Measurements from ENCODE around the gene MAL.

- no peak for TF ChIP-seq EZH2 (IDR thresholded peaks at IDR 0.05; ENCODE audit: insufficient read depth, low read length)
- TF ChIP-seq CTCF (IDR thresholded peaks at IDR 0.05; ENCODE audit: insufficient read depth, low read depth, low read length) = no peak
Measured at GRCh38 chr2:95040426-95040825, 14.9 kb downstream of the MAL start.
